Limb (tissue), 2 donors: ENCODE results near the gene LIN28A.

Source experiments
- DNase-seq, 2 donors: peaks; one replicate each; pipeline ENCODE4 v3.0.0-alpha.2; 2016; ENCODE audit errors: extremely low spot score in 2 of 2

LIN28A gene

DNA sequence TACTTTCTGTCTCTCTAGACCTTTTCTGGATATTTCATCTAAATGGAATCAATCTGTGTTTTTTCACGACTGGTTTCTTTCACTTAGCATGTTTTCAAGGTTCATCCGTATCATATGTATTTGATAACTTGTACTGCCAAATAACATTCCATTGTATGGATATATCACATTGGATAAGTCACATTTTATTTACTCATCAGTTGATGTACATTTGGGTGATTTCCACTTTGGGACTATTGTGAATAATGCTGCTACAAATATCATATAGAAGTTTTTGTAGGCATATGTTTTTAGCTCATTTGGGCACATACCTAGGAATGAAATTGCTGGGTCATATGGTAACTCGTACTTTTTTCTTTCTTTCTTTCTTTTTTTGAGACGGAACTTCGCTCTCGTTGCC, 68.4 kb downstream of the LIN28A start:
- DNase-seq, result no peak
